DND-41 (cell line): ENCODE measurements around the gene MRTFA.

ENCODE experiments used
- ATAC-seq: fragments of 200-7000 bp; cut with Tn5 transposase; 3 replicates; pipeline ENCODE4 v1.9.1; 2021; ENCODE audit warnings: low read depth; ENCODE audit not compliant: insufficient read depth
- DNase-seq: peaks from one replicate; pipeline ENCODE4 v3.0.0-alpha.2; 2020
- H2AFZ ChIP-seq: 2 replicates; pipeline ENCODE4 v1.6.0; 2012; ENCODE audit warnings: low read depth, low read length
- H3K27ac ChIP-seq: 2 replicates; pipeline ENCODE4 v1.5.1; 2012; ENCODE audit warnings: low read length, inconsistent platforms
- H3K27me3 ChIP-seq: fragments of 200-600 bp; sonication (generic); 2 replicates; pipeline ENCODE4 v1.6.0; 2012; ENCODE audit warnings: low read length, mild to moderate bottlenecking, inconsistent platforms; ENCODE audit not compliant: insufficient read depth, poor library complexity
- H3K36me3 ChIP-seq: 2 replicates; pipeline ENCODE4 v1.5.1; 2012; ENCODE audit warnings: low read length, inconsistent platforms; ENCODE audit not compliant: insufficient read depth
- H3K4me1 ChIP-seq: 2 replicates; pipeline ENCODE4 v1.5.1; 2012; ENCODE audit warnings: mild to moderate bottlenecking, low read length; ENCODE audit not compliant: insufficient read depth
- H3K4me2 ChIP-seq: 2 replicates; pipeline ENCODE4 v1.6.0; 2012; ENCODE audit warnings: mild to moderate bottlenecking, moderate library complexity, low read length, inconsistent platforms; ENCODE audit not compliant: insufficient read depth
- H3K4me3 ChIP-seq, 2 experiments: fragments of 200-600 bp in 1 of 2; shearing (Covaris generic) in 1 of 2; 2 replicates each; pipeline ENCODE4 v1.5.1; 2012 to 2016; ENCODE audit warnings: inconsistent platforms in 2 of 2, low read length in 2 of 2, mild to moderate bottlenecking in 2 of 2, low read depth in 1 of 2, moderate library complexity in 1 of 2
- H3K79me2 ChIP-seq: 2 replicates; pipeline ENCODE4 v1.6.0; 2012; ENCODE audit warnings: low read length, inconsistent platforms; ENCODE audit not compliant: insufficient read depth
- H3K9ac ChIP-seq: 2 replicates; pipeline ENCODE4 v1.6.0; 2012; ENCODE audit warnings: low read depth, mild to moderate bottlenecking, inconsistent platforms, low read length, moderate library complexity
- H3K9me3 ChIP-seq: 2 replicates; pipeline ENCODE4 v1.5.1; 2012; ENCODE audit warnings: low read length, moderate library complexity, mild to moderate bottlenecking, inconsistent platforms; ENCODE audit not compliant: insufficient read depth, severe bottlenecking
- H4K20me1 ChIP-seq: 2 replicates; pipeline ENCODE4 v1.6.0; 2012; ENCODE audit warnings: low read length; ENCODE audit not compliant: insufficient read depth
- CTCF ChIP-seq: IDR thresholded peaks from 2 replicates; pipeline ENCODE4 v1.5.1; 2012; ENCODE audit warnings: borderline replicate concordance, low read length, moderate library complexity, mild to moderate bottlenecking; ENCODE audit not compliant: poor library complexity, severe bottlenecking; ENCODE audit errors: extremely low read depth
- EZH2 ChIP-seq: IDR thresholded peaks from 3 replicates; pipeline ENCODE4 v1.6.1; 2012; ENCODE audit warnings: borderline replicate concordance, low read depth, mild to moderate bottlenecking, moderate library complexity, low read length, inconsistent platforms; ENCODE audit not compliant: severe bottlenecking

The MRTFA gene

GRCh38 chr22:40413873-40414272 lies 222.6 kb downstream of the MRTFA start:
- no peak overlapping the region for H3K4me3 ChIP-seq
- no peaks in the 10 kb centered on the region for H3K4me1 ChIP-seq
- peaks cover 78% of the 10 kb centered on the region for H3K36me3 ChIP-seq
- H3K27ac ChIP-seq, result no peak overlapping the region
- DNase-seq (no peak), ATAC-seq (no peak)
- H3K9me3 ChIP-seq, result no peaks in the 10 kb centered on the region
- TF ChIP-seq EZH2, result no peak
- no peak for TF ChIP-seq CTCF
- no peaks in the 10 kb centered on the region for H3K79me2 ChIP-seq
- no peak overlapping the region for H2AFZ ChIP-seq
- peaks cover 18% of the 10 kb centered on the region for H4K20me1 ChIP-seq
- no peak overlapping the region for H3K4me2 ChIP-seq
- H3K27me3 ChIP-seq, result no peaks in the 10 kb centered on the region
- no peak overlapping the region for H3K9ac ChIP-seq

GRCh38 chr22:40412441-40412840 lies 224.1 kb downstream of the MRTFA start:
- Histone ChIP-seq H4K20me1 (peaks cover 22% of the 10 kb centered on the region), H3K4me3 (no peak overlapping the region), H3K79me2 (no peaks in the 10 kb centered on the region), H3K4me2 (no peak overlapping the region), H3K9me3 (no peaks in the 10 kb centered on the region), H3K9ac (no peak overlapping the region), H3K36me3 (peaks cover 80% of the 10 kb centered on the region), H3K27me3 (no peaks in the 10 kb centered on the region), H3K27ac (no peak overlapping the region), H3K4me1 (no peaks in the 10 kb centered on the region), H2AFZ (no peak overlapping the region)
- DNase-seq (no peak), ATAC-seq (no peak)
- TF ChIP-seq CTCF, result no peak
- no peak for TF ChIP-seq EZH2

- no peaks in the 10 kb centered on the region for H3K4me1 ChIP-seq
- H3K27ac ChIP-seq, result no peak overlapping the region
- H3K9me3 ChIP-seq, result no peaks in the 10 kb centered on the region
These were observed 225.0 kb downstream of the MRTFA start for GRCh38 chr22:40411506-40411861.

GRCh38 chr22:40410731-40411505 lies 225.6 kb downstream of the MRTFA start:
- Histone ChIP-seq H3K4me2 (no peak overlapping the region), H3K27me3 (no peaks in the 10 kb centered on the region), H3K4me3 (no peak overlapping the region), H3K27ac (no peak overlapping the region), H3K4me1 (no peaks in the 10 kb centered on the region), H4K20me1 (peaks cover 21% of the 10 kb centered on the region), H3K79me2 (no peaks in the 10 kb centered on the region), H3K9ac (no peak overlapping the region), H3K36me3 (peaks cover 81% of the 10 kb centered on the region), H2AFZ (no peak overlapping the region), H3K9me3 (no peaks in the 10 kb centered on the region)
- ATAC-seq (no peak), DNase-seq (no peak)
- TF ChIP-seq EZH2 (no peak), CTCF (no peak)

More at GRCh38 chr22:40411506-40411861, 225.0 kb downstream of the MRTFA start:
- DNase-seq (no peak), ATAC-seq (no peak)
- Histone ChIP-seq H3K79me2 (no peaks in the 10 kb centered on the region), H3K27me3 (no peaks in the 10 kb centered on the region), H4K20me1 (peaks cover 24% of the 10 kb centered on the region), H3K9ac (no peak overlapping the region), H3K36me3 (peaks cover 81% of the 10 kb centered on the region), H3K4me3 (no peak overlapping the region), H2AFZ (no peak overlapping the region), H3K4me2 (no peak overlapping the region)
- no peak for TF ChIP-seq EZH2
